ENCODE results near the gene BSND.

DNA sequence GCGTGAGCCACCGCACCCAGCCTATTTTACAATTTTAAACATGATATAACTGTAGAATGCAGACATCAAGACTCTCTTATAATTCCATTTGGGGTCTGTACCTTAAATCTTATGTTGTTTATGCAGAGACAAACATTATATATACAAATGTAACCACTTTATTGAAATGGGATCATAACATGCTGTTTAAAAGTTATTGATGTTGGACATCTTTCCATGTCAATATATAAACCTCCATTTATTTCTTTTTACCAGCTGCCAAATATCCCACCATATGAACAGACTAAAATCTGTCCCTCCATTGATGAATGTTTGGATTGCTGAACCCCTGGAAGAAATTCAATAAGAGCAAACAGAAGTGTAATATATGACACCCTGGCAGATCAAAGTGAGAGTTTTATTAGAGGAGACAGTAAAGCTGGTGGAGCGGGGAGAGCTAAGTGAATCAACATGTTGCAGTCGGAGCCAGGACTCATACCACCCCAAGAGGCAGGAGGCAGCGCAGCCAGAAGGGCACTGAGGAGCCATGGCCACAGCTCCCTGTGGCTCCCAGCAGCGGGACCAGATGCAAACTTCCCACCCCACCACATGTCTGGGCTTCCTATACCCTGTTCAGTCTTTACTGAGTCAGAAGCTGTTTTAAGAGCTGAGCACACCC, 35.9 kb downstream of the BSND start:
- TF ChIP-seq, protein P1, sequence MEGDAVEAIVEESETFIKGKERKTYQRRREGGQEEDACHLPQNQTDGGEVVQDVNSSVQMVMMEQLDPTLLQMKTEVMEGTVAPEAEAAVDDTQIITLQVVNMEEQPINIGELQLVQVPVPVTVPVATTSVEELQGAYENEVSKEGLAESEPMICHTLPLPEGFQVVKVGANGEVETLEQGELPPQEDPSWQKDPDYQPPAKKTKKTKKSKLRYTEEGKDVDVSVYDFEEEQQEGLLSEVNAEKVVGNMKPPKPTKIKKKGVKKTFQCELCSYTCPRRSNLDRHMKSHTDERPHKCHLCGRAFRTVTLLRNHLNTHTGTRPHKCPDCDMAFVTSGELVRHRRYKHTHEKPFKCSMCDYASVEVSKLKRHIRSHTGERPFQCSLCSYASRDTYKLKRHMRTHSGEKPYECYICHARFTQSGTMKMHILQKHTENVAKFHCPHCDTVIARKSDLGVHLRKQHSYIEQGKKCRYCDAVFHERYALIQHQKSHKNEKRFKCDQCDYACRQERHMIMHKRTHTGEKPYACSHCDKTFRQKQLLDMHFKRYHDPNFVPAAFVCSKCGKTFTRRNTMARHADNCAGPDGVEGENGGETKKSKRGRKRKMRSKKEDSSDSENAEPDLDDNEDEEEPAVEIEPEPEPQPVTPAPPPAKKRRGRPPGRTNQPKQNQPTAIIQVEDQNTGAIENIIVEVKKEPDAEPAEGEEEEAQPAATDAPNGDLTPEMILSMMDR (IDR thresholded peaks at IDR 0.05) = no peak
- TF ChIP-seq POLR2A (IDR thresholded peaks at IDR 0.05) = no peak
